GM13976 (cell line): ENCODE results near the gene CCR8.

Experiments
- DNase-seq: peaks from one replicate; pipeline ENCODE4 v3.0.0; 2012; ENCODE audit warnings: low spot score
- CTCF ChIP-seq: IDR thresholded peaks from 2 replicates; pipeline ENCODE4 v1.5.1; 2012; ENCODE audit warnings: borderline replicate concordance, mild to moderate bottlenecking; ENCODE audit not compliant: insufficient read depth; ENCODE audit errors: extremely low read depth, missing control alignments, control extremely low read depth
- in situ Hi-C: fragments of 300-500 bp; cut with MboI; formaldehyde crosslinking; loops from one replicate; pipeline ENCODE4 v1.12.0; 2022; ENCODE audit warnings: low sequenced_read_pairs, mixed read lengths, inconsistent platforms; ENCODE audit not compliant: unreplicated experiment

The CCR8 gene

DNA sequence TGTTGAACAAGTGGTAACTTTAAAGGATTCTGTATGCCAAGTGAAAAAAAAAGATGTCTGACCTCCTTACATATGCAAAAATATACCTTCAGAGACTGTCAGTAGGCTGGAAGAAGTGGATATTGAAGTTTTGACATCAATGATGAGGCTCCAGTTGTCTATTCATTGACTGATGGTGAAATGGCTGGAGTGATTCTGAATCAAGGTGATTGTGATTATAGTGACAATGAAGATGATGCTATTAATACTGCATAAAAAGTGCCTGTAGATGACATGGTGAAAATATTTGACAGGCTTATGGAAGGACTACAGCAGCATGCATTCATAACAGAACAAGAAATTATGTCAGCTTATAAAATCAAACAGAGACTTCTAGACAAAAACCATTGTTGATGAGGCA, 4.1 kb downstream of the CCR8 start:
- in situ Hi-C loops: no loop called here
- DNase-seq: no peak

GRCh38 chr3:39334205-39334604, 4.7 kb downstream of the CCR8 start:
- DNase-seq: no peak
- in situ Hi-C loops: no loop called here
- TF ChIP-seq CTCF: no peak

More for the DNA sequence above, 4.1 kb downstream of the CCR8 start:
- TF ChIP-seq CTCF: no peak

- no peak for DNase-seq
- TF ChIP-seq CTCF: no peak
- in situ Hi-C loops: no loop called here
These were observed 8.7 kb downstream of the CCR8 start for GRCh38 chr3:39338201-39338600.

GRCh38 chr3:39339086-39339485, 9.6 kb downstream of the CCR8 start:
- no peak for DNase-seq
- in situ Hi-C loops: no loop called here
- no peak for TF ChIP-seq CTCF

GRCh38 chr3:39343076-39343717, 13.7 kb downstream of the CCR8 start:
- TF ChIP-seq CTCF: no peak
- DNase-seq: no peak
- in situ Hi-C loops: no loop called here

DNA sequence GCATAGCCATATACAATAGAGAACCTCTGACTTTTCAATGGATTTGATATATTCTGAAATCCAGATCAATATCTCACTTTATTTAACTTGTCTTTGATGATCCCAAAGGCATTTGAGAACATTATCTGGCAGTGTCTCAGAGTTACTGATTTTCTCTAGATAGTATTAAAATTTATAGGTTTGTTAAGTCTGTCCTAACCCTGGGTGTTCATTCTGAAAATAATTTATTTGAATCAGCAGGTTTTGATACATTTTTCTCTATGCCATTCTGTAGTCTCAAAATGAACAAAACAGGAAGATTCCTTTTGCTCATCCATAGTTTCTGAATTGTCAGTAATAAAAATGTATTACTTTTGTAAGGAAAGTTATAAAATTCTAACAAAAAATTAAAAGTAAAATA, 14.3 kb downstream of the CCR8 start:
- DNase-seq: no peak
- in situ Hi-C loops: no loop called here
- no peak for TF ChIP-seq CTCF

- TF ChIP-seq CTCF: no peak
- DNase-seq: no peak
- in situ Hi-C loops: no loop called here
These were observed 15.3 kb downstream of the CCR8 start for GRCh38 chr3:39344746-39345344.
